GM10847 (cell line): ENCODE results near the gene P4HTM.

Source experiments
- POLR2A ChIP-seq: IDR thresholded peaks from 2 replicates; pipeline ENCODE4 v1.6.1; 2011; ENCODE audit not compliant: insufficient read length; ENCODE audit errors: extremely low read depth

The P4HTM gene

GRCh38 chr3:48970586-48970985 is 19.5 kb upstream of the P4HTM start:
- no peak for TF ChIP-seq POLR2A

- TF ChIP-seq POLR2A = no peak
Measured at GRCh38 chr3:48974076-48974864, 15.8 kb upstream of the P4HTM start.

- TF ChIP-seq POLR2A = no peak
Measured at GRCh38 chr3:48979451-48979850, 10.6 kb upstream of the P4HTM start.

DNA sequence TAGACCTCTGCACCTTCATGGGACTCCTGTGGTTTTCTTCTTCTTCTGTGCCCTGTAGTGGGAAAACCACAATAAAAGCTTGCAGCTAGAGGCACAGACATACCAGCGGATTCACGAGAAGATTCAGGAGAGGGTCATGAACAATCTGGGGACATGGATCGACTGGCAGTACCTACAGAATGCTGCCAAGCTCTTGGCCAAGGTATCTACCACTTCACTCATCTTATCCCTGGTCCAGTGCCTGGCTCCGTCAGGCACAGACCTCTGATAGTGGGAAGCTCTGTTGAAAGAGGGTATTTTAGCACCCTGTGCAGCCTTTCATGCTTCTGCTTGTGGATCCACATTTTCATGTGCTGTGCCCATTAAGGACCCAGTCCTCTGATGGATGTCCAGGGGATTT is 9.7 kb upstream of the P4HTM start:
- TF ChIP-seq POLR2A = no peak

DNA sequence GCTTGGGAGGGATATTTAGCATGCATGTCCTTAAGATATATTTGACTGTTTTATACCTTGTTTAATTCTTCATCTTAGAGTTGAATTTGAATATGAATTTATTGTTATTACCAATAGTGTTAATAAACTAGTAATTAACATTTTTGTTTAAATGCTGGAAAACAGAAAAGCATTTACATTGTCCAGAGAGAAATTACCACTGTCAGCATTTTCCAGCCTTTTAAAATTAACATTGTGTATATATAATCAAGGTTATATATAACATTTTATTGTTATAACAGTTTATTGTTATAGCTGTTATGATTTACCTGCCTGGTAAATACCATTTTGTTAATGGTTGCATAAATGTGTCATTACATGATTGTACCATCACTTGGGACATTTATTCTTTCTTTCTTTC is 8.0 kb upstream of the P4HTM start:
- no peak for TF ChIP-seq POLR2A

DNA sequence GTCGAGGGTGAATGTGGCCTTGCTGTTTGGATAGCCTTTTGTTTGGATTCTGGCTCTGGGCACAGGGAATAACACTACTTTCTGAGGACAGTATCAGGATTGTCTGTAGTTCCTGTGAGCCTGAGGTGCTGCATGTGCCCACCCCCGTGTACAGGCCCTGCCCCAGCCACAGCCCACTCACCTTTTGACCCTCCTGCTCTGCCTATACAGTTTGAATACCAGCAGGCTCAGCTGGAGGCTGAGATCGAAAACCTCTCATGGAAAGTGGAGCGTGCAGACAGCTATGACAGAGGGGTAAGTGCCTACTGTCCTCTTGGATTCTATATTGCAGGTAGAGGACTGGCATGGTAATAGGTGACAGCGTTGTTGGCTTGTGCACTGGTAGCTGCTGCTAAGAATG is 7.4 kb upstream of the P4HTM start:
- no peak for TF ChIP-seq POLR2A

- no peak for TF ChIP-seq POLR2A
Measured at GRCh38 chr3:48983096-48983495, 6.9 kb upstream of the P4HTM start.

- TF ChIP-seq POLR2A = no peak
Measured at GRCh38 chr3:48984663-48985062, 5.4 kb upstream of the P4HTM start.

- TF ChIP-seq POLR2A = no peak
Measured at GRCh38 chr3:48985831-48986376, 4.1 kb upstream of the P4HTM start.

DNA sequence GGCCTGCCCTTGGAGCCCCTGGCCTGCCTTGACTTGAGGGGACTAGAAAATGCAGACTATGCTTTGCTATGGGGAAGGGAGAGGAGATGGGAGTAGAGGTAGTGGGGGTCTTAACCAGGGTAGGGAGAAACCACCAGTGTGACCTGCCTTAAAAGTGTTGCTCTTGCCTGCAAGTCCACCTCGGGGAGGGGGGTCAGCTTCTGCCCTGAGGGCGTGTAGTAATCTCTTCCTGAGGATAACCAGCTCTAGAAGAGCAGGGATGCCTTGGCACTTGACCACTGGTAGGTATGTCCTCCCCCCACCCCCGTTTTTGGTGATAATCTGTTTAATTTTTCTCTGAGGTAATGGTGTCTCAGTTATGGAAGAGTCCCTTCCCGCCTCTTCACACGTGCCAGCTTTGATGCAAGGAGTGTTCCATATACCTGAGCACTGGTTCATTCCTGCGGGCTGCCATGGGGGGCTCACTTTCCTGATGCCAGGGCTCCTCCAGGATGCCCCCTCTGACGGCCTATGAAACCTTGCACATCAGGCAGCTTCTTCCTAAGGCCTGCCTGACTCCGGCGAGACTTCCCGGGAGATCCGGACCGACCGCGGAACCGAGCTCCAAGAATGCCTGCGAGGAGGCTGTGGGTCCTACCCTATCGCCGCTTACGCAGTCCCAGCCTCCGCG is 780 bp upstream of the P4HTM start:
- TF ChIP-seq POLR2A = no peak

GRCh38 chr3:48990636-48991469 is 812 bp downstream of the P4HTM start:
- TF ChIP-seq POLR2A = no peak

GRCh38 chr3:48991851-48992545 is 2.0 kb downstream of the P4HTM start:
- TF ChIP-seq POLR2A = no peak

- no peak for TF ChIP-seq POLR2A
Measured at GRCh38 chr3:48993834-48994233, 3.8 kb downstream of the P4HTM start.

DNA sequence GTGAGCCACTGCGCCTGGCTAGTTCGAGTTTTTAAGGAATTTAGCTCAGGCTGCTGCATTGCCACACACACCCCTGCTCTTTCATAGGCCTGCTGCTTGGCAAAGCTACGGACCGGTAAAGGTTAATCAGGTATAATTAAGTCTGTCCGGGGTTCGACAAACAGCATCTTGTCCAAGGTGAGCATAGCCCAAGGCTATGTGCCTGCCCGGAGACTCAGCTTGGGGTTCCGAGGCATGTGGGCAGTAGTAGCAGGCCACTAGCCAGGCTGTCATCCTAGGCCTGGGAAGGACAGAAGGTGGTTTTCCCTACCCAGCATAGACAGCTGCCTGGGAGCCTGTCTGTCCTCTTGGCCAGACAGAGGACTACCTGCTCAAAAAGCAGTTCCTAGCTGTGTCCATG is 6.6 kb downstream of the P4HTM start:
- TF ChIP-seq POLR2A = no peak

GRCh38 chr3:48997102-48997635 is 7.1 kb downstream of the P4HTM start:
- TF ChIP-seq POLR2A = no peak
